Measurements from ENCODE around the gene CUL4B. TPM values are rescaled to one million over a fixed set of nuclear protein-coding genes. Genes with fewer than 3 reads are reported as not detected.
A peak's percentile ranks its signal among the peaks of the same experiment; 100 is the strongest.

Gene CUL4B
- total and polyA plus RNA-seq, 12 donors, result 8.2 to 24.1 (median 19.0) TPM

DNA sequence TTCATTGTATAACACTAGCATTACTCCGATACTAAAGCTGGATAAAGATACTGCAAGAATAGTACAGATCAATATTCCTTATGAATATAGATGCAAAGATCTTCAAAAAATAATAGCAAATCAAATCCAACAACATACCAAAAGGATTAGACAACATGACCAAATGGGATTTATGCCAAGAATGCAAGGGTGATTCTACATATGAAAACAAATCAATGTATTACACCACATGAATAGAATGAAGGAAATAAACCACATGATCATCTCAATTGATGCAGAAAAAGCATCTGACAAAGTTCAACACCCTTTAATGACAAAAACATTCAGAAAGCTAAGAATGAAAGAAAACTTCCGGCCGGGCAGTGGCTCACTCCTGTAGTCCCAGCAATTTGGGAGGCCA, 42.8 kb downstream of the CUL4B start:
- 72 to 79% methylated on average over 3 of the region's 3 CpGs for WGBS, 2 donors
- TF ChIP-seq, protein P1, sequence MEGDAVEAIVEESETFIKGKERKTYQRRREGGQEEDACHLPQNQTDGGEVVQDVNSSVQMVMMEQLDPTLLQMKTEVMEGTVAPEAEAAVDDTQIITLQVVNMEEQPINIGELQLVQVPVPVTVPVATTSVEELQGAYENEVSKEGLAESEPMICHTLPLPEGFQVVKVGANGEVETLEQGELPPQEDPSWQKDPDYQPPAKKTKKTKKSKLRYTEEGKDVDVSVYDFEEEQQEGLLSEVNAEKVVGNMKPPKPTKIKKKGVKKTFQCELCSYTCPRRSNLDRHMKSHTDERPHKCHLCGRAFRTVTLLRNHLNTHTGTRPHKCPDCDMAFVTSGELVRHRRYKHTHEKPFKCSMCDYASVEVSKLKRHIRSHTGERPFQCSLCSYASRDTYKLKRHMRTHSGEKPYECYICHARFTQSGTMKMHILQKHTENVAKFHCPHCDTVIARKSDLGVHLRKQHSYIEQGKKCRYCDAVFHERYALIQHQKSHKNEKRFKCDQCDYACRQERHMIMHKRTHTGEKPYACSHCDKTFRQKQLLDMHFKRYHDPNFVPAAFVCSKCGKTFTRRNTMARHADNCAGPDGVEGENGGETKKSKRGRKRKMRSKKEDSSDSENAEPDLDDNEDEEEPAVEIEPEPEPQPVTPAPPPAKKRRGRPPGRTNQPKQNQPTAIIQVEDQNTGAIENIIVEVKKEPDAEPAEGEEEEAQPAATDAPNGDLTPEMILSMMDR (IDR thresholded peaks at IDR 0.05), result no peak
- Histone ChIP-seq H3K9me3 (peaks cover 0 to 2% (median 0%) of the 10 kb centered on the region in 11 donors), H3K27me3 (peaks cover 0 to 3% (median 0%) of the 10 kb centered on the region in 7 donors), H3K36me3 (peaks cover 0 to 9% (median 0%) of the 10 kb centered on the region in 9 donors), H3K4me1 (no peaks in the 10 kb centered on the region), H3K4me3 (no peak overlapping the region), H3K27ac (no peak overlapping the region)
- DNase-seq (no peak), ATAC-seq (no peak)
- intact Hi-C loops (cut with DNase I), result no loop called here

DNA sequence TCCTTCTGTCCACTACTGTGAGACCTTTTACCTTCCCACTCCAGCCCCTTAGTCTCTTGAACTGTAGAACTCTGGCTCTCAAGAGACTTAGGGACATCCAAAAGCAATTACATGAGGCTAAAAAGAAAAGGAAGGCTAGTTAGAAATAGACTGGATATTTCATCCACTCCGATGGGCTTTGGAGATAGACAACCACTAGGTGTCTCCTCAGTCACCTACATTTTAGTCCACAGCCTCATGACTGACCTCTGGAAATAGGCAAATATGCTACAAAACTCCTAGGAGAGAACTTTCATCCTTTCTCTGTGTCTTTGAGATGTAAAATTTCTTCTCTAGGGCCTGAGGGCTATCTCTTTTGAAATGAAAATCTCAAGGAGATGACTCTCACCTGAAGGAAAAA, 46.5 kb downstream of the CUL4B start:
- intact Hi-C loops (cut with DNase I), result no loop called here
- no peak overlapping the region for H3K27ac ChIP-seq
- H3K4me3 ChIP-seq, result no peak overlapping the region
- ATAC-seq (no peak), DNase-seq (no peak)
- H3K9me3 ChIP-seq, result no peaks in the 10 kb centered on the region
- H3K4me1 ChIP-seq, result no peaks in the 10 kb centered on the region
- TF ChIP-seq, protein P1 (IDR thresholded peaks at IDR 0.05), result peak in 3 of 9 donors; percentile 12 to 26 (median 25)
- no peaks in the 10 kb centered on the region for H3K36me3 ChIP-seq
- H3K27me3 ChIP-seq, result peaks cover 0 to 7% (median 0%) of the 10 kb centered on the region in 7 donors
- 57 to 74% methylated on average over 1 of the region's 1 CpG for WGBS, 2 donors

DNA sequence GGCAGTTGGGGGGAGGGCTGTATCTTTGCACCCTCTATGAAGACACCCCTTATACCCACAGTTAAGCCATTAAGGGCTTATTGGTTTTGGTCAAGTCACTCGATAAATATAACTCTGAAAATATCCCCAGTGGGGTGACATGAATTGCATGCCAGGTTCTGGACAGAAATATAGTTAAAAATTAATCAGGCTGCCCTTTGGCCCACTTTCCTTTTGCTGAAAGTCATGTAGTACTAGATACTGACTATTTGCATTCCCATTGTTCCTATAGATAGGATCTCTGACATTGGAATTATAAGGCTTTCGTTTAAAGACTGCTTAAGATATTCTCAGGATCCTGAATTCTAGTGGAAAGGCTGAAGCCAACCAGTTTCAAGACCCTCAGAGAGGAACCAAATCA, 48.1 kb downstream of the CUL4B start:
- ATAC-seq (no peak), DNase-seq (no peak)
- no peaks in the 10 kb centered on the region for H3K9me3 ChIP-seq
- peaks cover 0 to 7% (median 0%) of the 10 kb centered on the region in 7 donors for H3K27me3 ChIP-seq
- H3K36me3 ChIP-seq, result no peaks in the 10 kb centered on the region
- 84 to 89% methylated on average over 2 of the region's 2 CpGs for WGBS, 2 donors
- TF ChIP-seq, protein P1 (IDR thresholded peaks at IDR 0.05), result no peak
- intact Hi-C loops (cut with DNase I), result no loop called here
- H3K27ac ChIP-seq, result no peak overlapping the region
- no peak overlapping the region for H3K4me3 ChIP-seq
- no peaks in the 10 kb centered on the region for H3K4me1 ChIP-seq

DNA sequence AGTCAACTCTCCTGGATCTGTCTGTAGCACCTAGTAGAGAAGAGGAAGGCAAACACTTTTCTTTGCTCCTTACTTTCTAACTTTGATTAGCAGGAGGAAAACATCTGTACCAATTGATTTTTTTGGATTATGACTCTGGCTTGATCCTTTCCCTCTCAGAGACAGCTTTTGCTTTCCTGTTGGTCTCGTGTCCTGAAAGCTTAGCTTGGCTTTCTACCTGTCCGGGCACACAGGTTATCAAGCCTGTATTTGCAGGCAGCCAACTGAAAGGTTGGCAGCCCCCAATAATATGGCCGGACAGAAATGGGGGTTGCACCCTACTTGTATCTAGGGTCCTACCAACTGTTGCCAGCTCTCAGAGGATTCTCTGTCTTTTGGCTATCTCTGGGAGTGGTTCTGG, 48.5 kb downstream of the CUL4B start:
- TF ChIP-seq, protein P1 (IDR thresholded peaks at IDR 0.05), result no peak
- whole genome bisulfite sequencing, 2 donors, result 95 to 96% methylated on average over 3 of the region's 3 CpGs
- intact Hi-C loops (cut with DNase I), result no loop called here
- H3K4me3 ChIP-seq, result no peak overlapping the region
- H3K4me1 ChIP-seq, result no peaks in the 10 kb centered on the region
- H3K9me3 ChIP-seq, result no peaks in the 10 kb centered on the region
- no peak for DNase-seq
- no peak for ATAC-seq
- H3K36me3 ChIP-seq, result no peaks in the 10 kb centered on the region
- no peak overlapping the region for H3K27ac ChIP-seq
- peaks cover 0 to 7% (median 0%) of the 10 kb centered on the region in 7 donors for H3K27me3 ChIP-seq

Measured in heart right ventricle (tissue), 16 donors.